ENCODE results near the gene ZMAT5.
A peak's percentile ranks its signal among the peaks of the same experiment; 100 is the strongest.
"Not testable (repeated sequence)": the region's sequence is repeated elsewhere in the genome, so short reads cannot be mapped to it uniquely, and the experiment has no call there.

The ZMAT5 gene

DNA sequence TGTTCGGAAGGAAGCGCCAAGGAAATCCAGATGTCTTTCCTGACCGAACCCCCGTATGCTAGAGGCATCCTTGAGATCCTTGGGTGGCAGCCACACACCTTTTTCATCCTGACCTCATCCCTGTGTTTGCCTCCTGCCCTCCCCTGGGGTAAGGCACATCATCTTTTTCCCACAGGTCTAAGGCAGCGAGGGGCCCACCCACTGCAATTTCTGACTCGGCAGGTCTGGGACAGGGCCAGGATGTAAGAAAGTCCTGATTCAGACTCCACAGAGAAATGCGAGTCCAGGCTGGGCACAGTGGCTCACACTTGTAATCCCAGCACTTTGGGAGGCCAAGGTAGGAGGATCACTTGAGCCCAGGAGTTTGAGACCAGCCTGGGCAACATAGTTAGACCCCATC, 10.5 kb downstream of the ZMAT5 start:
- no peak for DNase-seq
- H3K36me3 ChIP-seq (ENCODE audit: control insufficient read depth in 4 of 4, insufficient read depth in 4 of 4, low read length in 3 of 4): peaks cover 0 to 3% (median 1%) of the 10 kb centered on the region in 4 experiments
- H3K4me1 ChIP-seq (ENCODE audit: control extremely low read depth in 1 of 4, control insufficient read depth in 4 of 4, insufficient read depth in 4 of 4, low read length in 3 of 4): peaks cover 0 to 3% (median 0%) of the 10 kb centered on the region in 4 experiments
- H3K9me3 ChIP-seq (ENCODE audit: control extremely low read depth in 1 of 5, control insufficient read depth in 4 of 5, insufficient read depth in 2 of 5, low read depth in 1 of 5, low read length in 4 of 5): no peaks in the 10 kb centered on the region
- WGBS (ENCODE audit: insufficient coverage): 93% methylated on average over 7 of the region's 7 CpGs
- no peak overlapping the region for H3K4me3 ChIP-seq (ENCODE audit: control insufficient read depth in 1 of 7, extremely low read depth in 1 of 7, insufficient read depth in 4 of 7, low read depth in 2 of 7, low read length in 6 of 7)
- H3K27ac ChIP-seq (ENCODE audit: insufficient read depth in 1 of 2, low read depth in 1 of 2, low read length in 2 of 2, poor library complexity in 1 of 2, severe bottlenecking in 2 of 2): no peak overlapping the region
- H3K27me3 ChIP-seq (replicated peaks in 2 of 5; ENCODE audit: control insufficient read depth in 4 of 5, insufficient read depth in 5 of 5, low read length in 4 of 5): no peaks in the 10 kb centered on the region
- POLR2A ChIA-PET: no interaction called here
- CTCF ChIA-PET: interaction anchor here (1.1 kb wide), 1 partner anchor 18 kb away, joined by 3 read pairs; no protein-coding TSS in a partner anchor

DNA sequence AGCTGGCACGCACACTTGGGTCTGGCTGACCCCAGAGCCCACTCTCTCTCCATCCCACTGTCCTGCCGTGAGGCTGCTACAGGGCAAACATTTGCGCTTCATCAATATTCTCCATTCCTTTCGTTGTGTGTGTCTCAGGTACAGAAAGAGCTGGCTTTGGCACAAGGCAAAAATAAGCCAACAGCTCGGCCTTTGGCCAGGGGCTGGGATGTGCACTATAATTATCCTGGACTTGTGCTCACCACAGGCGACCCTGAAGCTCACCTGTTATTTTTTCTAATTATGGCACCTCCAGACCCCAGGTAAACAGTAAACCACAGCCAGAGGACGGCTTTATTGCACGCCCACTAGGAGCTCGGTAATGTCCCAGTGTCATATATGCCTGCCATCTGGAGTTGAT, 10.9 kb downstream of the ZMAT5 start:
- 98% methylated on average over 8 of the region's 9 CpGs for WGBS (ENCODE audit: insufficient coverage)
- Histone ChIP-seq H3K4me3 (ENCODE audit: control insufficient read depth in 1 of 7, extremely low read depth in 1 of 7, insufficient read depth in 4 of 7, low read depth in 2 of 7, low read length in 6 of 7) (no peak overlapping the region), H3K4me1 (ENCODE audit: control extremely low read depth in 1 of 4, control insufficient read depth in 4 of 4, insufficient read depth in 4 of 4, low read length in 3 of 4) (peaks cover 0 to 7% (median 0%) of the 10 kb centered on the region in 4 experiments), H3K27ac (ENCODE audit: insufficient read depth in 1 of 2, low read depth in 1 of 2, low read length in 2 of 2, poor library complexity in 1 of 2, severe bottlenecking in 2 of 2) (no peak overlapping the region), H3K9me3 (ENCODE audit: control extremely low read depth in 1 of 5, control insufficient read depth in 4 of 5, insufficient read depth in 2 of 5, low read depth in 1 of 5, low read length in 4 of 5) (no peaks in the 10 kb centered on the region), H3K36me3 (ENCODE audit: control insufficient read depth in 4 of 4, insufficient read depth in 4 of 4, low read length in 3 of 4) (peaks cover 0 to 3% (median 1%) of the 10 kb centered on the region in 4 experiments), H3K27me3 (replicated peaks in 2 of 5; ENCODE audit: control insufficient read depth in 4 of 5, insufficient read depth in 5 of 5, low read length in 4 of 5) (no peaks in the 10 kb centered on the region)
- ChIA-PET POLR2A (no interaction called here), CTCF (no interaction called here)
- DNase-seq: no peak

DNA sequence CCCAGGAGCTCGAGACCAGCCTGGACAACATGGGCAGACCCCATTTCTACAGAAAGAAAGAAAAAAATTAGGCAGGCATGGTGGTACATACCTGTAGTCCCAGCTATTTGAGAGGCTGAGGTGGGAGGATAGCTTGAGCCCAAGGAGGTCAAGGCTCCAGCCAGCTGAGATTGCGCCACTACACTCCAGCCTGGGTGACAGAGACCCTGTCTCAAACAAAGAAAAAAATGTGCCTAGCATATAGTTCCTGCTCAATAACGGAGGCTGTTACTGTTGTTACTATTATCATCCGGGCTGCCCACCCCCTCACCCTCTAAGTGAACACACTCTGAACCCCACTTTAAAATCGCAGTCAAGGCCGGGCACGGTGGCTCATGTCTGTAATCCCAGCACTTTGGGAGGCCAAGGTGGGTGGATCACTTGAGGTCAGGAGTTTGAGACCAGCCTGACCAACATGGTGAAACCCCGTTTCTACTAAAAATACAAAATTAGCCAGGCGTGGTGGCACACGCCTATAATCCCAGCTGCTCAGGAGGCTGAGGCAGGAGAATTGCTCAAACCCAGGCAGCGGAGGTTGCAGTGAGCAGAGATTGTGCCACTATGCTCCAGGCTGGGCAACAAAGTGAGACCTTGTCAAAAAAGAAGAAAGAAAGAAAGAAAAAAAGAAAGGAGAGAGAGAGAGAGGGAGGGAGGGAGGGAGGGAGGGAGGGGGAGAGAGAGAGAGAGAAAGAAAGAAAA, 12.0 kb downstream of the ZMAT5 start:
- H3K4me3 ChIP-seq (ENCODE audit: control insufficient read depth in 1 of 7, extremely low read depth in 1 of 7, insufficient read depth in 4 of 7, low read depth in 2 of 7, low read length in 6 of 7); DNase-seq; H3K36me3 ChIP-seq (ENCODE audit: control insufficient read depth in 4 of 4, insufficient read depth in 4 of 4, low read length in 3 of 4); CTCF ChIA-PET; H3K9me3 ChIP-seq (ENCODE audit: control extremely low read depth in 1 of 5, control insufficient read depth in 4 of 5, insufficient read depth in 2 of 5, low read depth in 1 of 5, low read length in 4 of 5); H3K27ac ChIP-seq (ENCODE audit: insufficient read depth in 1 of 2, low read depth in 1 of 2, low read length in 2 of 2, poor library complexity in 1 of 2, severe bottlenecking in 2 of 2); H3K27me3 ChIP-seq (replicated peaks in 2 of 5; ENCODE audit: control insufficient read depth in 4 of 5, insufficient read depth in 5 of 5, low read length in 4 of 5): not testable (repeated sequence)
- POLR2A ChIA-PET: interaction anchor here (0.8 kb wide), 1 partner anchor 12 kb away, joined by 3 read pairs; the partner anchor contains the start of gene ZMAT5
- WGBS (ENCODE audit: insufficient coverage): 98% methylated on average over 6 of the region's 11 CpGs
- peaks cover 0 to 14% (median 0%) of the 10 kb centered on the region in 4 experiments for H3K4me1 ChIP-seq (ENCODE audit: control extremely low read depth in 1 of 4, control insufficient read depth in 4 of 4, insufficient read depth in 4 of 4, low read length in 3 of 4)

DNA sequence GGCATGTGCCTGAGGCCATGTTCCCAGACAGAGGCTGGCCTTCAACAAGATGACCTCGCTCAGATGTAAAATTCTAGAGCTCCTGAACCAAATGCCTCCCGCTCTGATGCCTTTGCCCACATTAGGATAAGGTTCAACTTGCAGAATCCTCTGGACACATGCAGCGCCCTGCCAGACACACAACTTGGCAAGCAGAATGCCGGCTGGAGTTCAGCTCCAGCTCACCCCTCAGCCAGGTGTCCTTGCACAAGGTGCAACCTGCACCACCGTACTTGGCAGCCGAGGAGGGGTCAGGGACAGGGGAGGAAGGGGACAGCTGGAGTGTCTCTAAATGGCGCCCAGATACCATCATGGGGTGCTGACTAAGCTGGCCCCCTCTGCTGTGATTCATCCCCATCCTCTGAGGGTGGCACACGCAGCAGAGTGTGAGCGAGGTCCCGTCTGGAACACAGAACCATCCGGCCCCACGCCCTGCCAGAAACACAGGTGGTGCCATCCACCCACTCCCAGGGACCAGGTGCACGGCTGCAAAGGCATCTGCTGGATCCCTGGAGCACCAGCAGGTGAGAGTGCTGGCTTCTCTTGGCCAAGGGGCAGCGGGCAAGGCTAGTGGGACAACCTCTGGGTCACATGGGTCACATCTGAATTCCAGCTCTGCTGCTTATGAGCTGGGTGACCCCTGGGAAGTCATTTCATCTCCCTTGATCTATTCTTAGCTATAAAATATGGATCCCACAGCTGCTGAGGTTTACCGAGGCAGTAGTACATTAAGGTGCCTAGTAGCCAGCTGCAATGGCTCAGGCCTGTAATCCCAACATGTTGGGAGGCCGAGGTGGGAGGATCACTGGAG, 12.8 kb downstream of the ZMAT5 start:
- ChIA-PET POLR2A (interaction anchor here (0.7 to 0.8 kb wide), 2 partner anchors 12 to 321 kb away, joined by 3 to 6 read pairs; partner anchors contain the start of gene ZMAT5), CTCF (interaction anchor here (0.9 to 2.1 kb wide), 2 partner anchors 12 to 54 kb away, joined by 3 to 13 read pairs; no protein-coding TSS in a partner anchor)
- no peaks in the 10 kb centered on the region for H3K27me3 ChIP-seq (replicated peaks in 2 of 5; ENCODE audit: control insufficient read depth in 4 of 5, insufficient read depth in 5 of 5, low read length in 4 of 5)
- 96% methylated on average over 15 of the region's 16 CpGs for WGBS (ENCODE audit: insufficient coverage)
- peaks cover 0 to 9% (median 3%) of the 10 kb centered on the region in 4 experiments for H3K36me3 ChIP-seq (ENCODE audit: control insufficient read depth in 4 of 4, insufficient read depth in 4 of 4, low read length in 3 of 4)
- H3K4me3 ChIP-seq (ENCODE audit: control insufficient read depth in 1 of 7, extremely low read depth in 1 of 7, insufficient read depth in 4 of 7, low read depth in 2 of 7, low read length in 6 of 7): no peak overlapping the region
- no peak for DNase-seq
- no peak overlapping the region for H3K27ac ChIP-seq (ENCODE audit: insufficient read depth in 1 of 2, low read depth in 1 of 2, low read length in 2 of 2, poor library complexity in 1 of 2, severe bottlenecking in 2 of 2)
- no peaks in the 10 kb centered on the region for H3K9me3 ChIP-seq (ENCODE audit: control extremely low read depth in 1 of 5, control insufficient read depth in 4 of 5, insufficient read depth in 2 of 5, low read depth in 1 of 5, low read length in 4 of 5)
- peaks cover 0 to 14% (median 0%) of the 10 kb centered on the region in 4 experiments for H3K4me1 ChIP-seq (ENCODE audit: control extremely low read depth in 1 of 4, control insufficient read depth in 4 of 4, insufficient read depth in 4 of 4, low read length in 3 of 4)

DNA sequence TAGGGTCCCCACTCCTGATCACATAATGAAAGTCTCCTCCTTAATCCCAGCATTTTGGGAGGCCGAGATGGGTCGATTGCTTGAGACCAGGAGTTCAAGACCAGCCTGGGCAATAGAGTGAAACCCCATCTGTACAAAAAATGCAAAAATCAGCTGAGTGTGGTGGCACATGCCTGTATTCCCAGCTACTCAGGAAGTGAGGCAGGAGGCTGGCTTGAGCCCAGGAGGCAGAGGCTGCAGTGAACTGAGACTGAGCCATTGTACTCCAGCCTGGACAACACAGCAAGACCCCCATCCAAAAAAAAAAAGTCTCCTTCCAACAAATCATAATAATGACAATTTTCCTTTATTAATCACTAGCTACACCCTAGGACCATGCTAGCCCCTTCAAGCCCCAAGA, 15.1 kb downstream of the ZMAT5 start:
- H3K27me3 ChIP-seq (replicated peaks in 2 of 5; ENCODE audit: control insufficient read depth in 4 of 5, insufficient read depth in 5 of 5, low read length in 4 of 5): no peaks in the 10 kb centered on the region
- POLR2A ChIA-PET: no interaction called here
- DNase-seq: no peak
- no peaks in the 10 kb centered on the region for H3K9me3 ChIP-seq (ENCODE audit: control extremely low read depth in 1 of 5, control insufficient read depth in 4 of 5, insufficient read depth in 2 of 5, low read depth in 1 of 5, low read length in 4 of 5)
- H3K4me1 ChIP-seq (ENCODE audit: control extremely low read depth in 1 of 4, control insufficient read depth in 4 of 4, insufficient read depth in 4 of 4, low read length in 3 of 4): peaks cover 0 to 14% (median 0%) of the 10 kb centered on the region in 4 experiments
- CTCF ChIA-PET: interaction anchor here (1.9 kb wide), 1 partner anchor 12 kb away, joined by 5 read pairs; no protein-coding TSS in a partner anchor
- H3K27ac ChIP-seq (ENCODE audit: insufficient read depth in 1 of 2, low read depth in 1 of 2, low read length in 2 of 2, poor library complexity in 1 of 2, severe bottlenecking in 2 of 2): no peak overlapping the region
- 94% methylated on average over 2 of the region's 2 CpGs for WGBS (ENCODE audit: insufficient coverage)
- peaks cover 0 to 20% (median 13%) of the 10 kb centered on the region in 4 experiments for H3K36me3 ChIP-seq (ENCODE audit: control insufficient read depth in 4 of 4, insufficient read depth in 4 of 4, low read length in 3 of 4)
- no peak overlapping the region for H3K4me3 ChIP-seq (ENCODE audit: control insufficient read depth in 1 of 7, extremely low read depth in 1 of 7, insufficient read depth in 4 of 7, low read depth in 2 of 7, low read length in 6 of 7)

DNA sequence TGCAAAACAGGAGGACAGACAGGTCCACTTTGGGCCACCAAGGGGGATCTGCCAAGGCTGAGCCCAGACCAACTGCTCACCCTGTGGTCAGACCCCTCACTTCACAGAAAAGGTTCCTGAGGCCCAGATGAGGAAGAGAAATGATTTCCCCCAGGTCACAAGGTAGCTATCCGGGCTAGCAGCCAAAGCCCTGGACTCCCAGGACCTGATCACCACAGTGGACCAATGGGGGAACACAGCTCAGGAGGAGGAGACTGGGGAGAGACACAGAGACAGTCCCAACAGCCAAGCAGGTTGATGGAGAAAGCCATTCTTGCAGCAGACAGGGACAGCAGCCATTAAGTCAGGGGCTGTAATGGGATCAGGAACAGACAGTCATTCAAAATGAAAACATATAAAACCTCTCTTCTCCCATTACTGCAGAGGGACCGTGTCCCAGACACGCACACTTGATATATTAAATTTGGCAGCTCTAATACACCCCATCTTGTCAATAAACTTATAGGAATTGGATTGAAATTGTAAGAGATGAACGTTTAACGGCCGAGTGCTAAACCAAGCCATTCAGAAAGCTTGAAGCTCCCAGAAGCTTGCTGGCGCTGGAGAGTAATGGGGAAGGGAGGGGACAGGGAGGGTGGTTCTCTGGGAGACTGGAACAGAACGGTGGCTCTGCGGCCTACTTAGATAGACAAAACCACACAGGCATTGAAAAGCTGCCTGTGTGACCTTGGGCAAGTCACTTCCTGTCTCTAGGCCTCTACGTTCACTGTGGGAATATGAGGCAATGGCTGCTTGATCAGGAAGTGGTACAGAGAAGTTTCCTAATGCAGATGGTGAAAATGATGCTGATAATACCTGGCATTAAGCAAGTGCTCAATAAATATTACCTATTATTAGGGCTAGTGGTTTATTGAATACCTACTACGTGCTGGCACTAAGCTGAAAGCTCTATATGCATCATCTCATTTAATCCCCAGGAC, 16.0 kb downstream of the ZMAT5 start:
- 96% methylated on average over 3 of the region's 11 CpGs for WGBS (ENCODE audit: insufficient coverage)
- CTCF ChIA-PET: interaction anchor here (1.9 kb wide), 1 partner anchor 11 kb away, joined by 5 read pairs; no protein-coding TSS in a partner anchor

More for the DNA sequence above, 16.0 kb downstream of the ZMAT5 start:
- no peaks in the 10 kb centered on the region for H3K27me3 ChIP-seq (replicated peaks in 2 of 5; ENCODE audit: control insufficient read depth in 4 of 5, insufficient read depth in 5 of 5, low read length in 4 of 5)
- peak in 2 of 3 donors; percentile 21 to 37 for DNase-seq
- peaks cover 0 to 23% (median 13%) of the 10 kb centered on the region in 4 experiments for H3K36me3 ChIP-seq (ENCODE audit: control insufficient read depth in 4 of 4, insufficient read depth in 4 of 4, low read length in 3 of 4)
- peaks cover 0 to 14% (median 0%) of the 10 kb centered on the region in 4 experiments for H3K4me1 ChIP-seq (ENCODE audit: control extremely low read depth in 1 of 4, control insufficient read depth in 4 of 4, insufficient read depth in 4 of 4, low read length in 3 of 4)
- H3K9me3 ChIP-seq (ENCODE audit: control extremely low read depth in 1 of 5, control insufficient read depth in 4 of 5, insufficient read depth in 2 of 5, low read depth in 1 of 5, low read length in 4 of 5): no peaks in the 10 kb centered on the region
- H3K27ac ChIP-seq (ENCODE audit: insufficient read depth in 1 of 2, low read depth in 1 of 2, low read length in 2 of 2, poor library complexity in 1 of 2, severe bottlenecking in 2 of 2): no peak overlapping the region
- POLR2A ChIA-PET: interaction anchor here (0.7 kb wide), 1 partner anchor 88 kb away, joined by 3 read pairs; no protein-coding TSS in a partner anchor
- H3K4me3 ChIP-seq (ENCODE audit: control insufficient read depth in 1 of 7, extremely low read depth in 1 of 7, insufficient read depth in 4 of 7, low read depth in 2 of 7, low read length in 6 of 7): no peak overlapping the region
